OCI-LY1 (cell line): ENCODE results near the gene TPST1.

Experiments
- H2AFZ ChIP-seq: fragments of 200-600 bp; sonication (generic), shearing (Covaris generic); 2 replicates; pipeline ENCODE4 v1.6.0; 2014; ENCODE audit warnings: antibody characterized with exemption, mild to moderate bottlenecking, low read length
- H3F3A ChIP-seq: fragments of 200-600 bp; sonication (generic), shearing (Covaris generic); 2 replicates; pipeline ENCODE4 v1.6.0; 2014; ENCODE audit warnings: mild to moderate bottlenecking, antibody characterized with exemption, low read length, moderate library complexity; ENCODE audit not compliant: insufficient read depth
- H3K27ac ChIP-seq: fragments of 200-600 bp; sonication (generic); 2 replicates; pipeline ENCODE4 v1.5.1; 2014; ENCODE audit warnings: low read length, mixed run types, mild to moderate bottlenecking, low read depth; ENCODE audit not compliant: poor library complexity, severe bottlenecking
- H3K27me3 ChIP-seq: fragments of 200-600 bp; sonication (generic); 2 replicates; pipeline ENCODE4 v1.6.0; 2014; ENCODE audit warnings: antibody characterized with exemption, mild to moderate bottlenecking, low read length, moderate library complexity; ENCODE audit not compliant: insufficient read depth
- H3K36me3 ChIP-seq: fragments of 200-600 bp; sonication (generic); 2 replicates; pipeline ENCODE4 v1.6.1; 2014; ENCODE audit warnings: mild to moderate bottlenecking, antibody characterized with exemption, low read length, moderate library complexity, mixed read lengths; ENCODE audit not compliant: insufficient read depth
- H3K4me1 ChIP-seq: fragments of 200-600 bp; sonication (generic); 2 replicates; pipeline ENCODE4 v1.5.1; 2014; ENCODE audit warnings: mild to moderate bottlenecking, low read length, moderate library complexity; ENCODE audit not compliant: insufficient read depth, severe bottlenecking
- H3K4me2 ChIP-seq: fragments of 200-600 bp; sonication (generic), shearing (Covaris generic); 2 replicates; pipeline ENCODE4 v1.6.1; 2014; ENCODE audit warnings: low read length
- H3K4me3 ChIP-seq: fragments of 200-600 bp; sonication (generic); 2 replicates; pipeline ENCODE4 v1.5.1; 2014; ENCODE audit warnings: low read length, low read depth, mild to moderate bottlenecking, mixed read lengths; ENCODE audit not compliant: poor library complexity, severe bottlenecking
- H3K79me2 ChIP-seq: fragments of 200-600 bp; shearing (Covaris generic); 2 replicates; pipeline ENCODE4 v1.6.1; 2016; ENCODE audit warnings: mixed run types, low read length, mixed read lengths; ENCODE audit not compliant: insufficient read depth
- H3K9ac ChIP-seq: fragments of 200-600 bp; sonication (generic), shearing (Covaris generic); 2 replicates; pipeline ENCODE4 v1.6.1; 2014; ENCODE audit warnings: mild to moderate bottlenecking, low read length, mixed read lengths
- H3K9me2 ChIP-seq: fragments of 200-600 bp; sonication (generic), shearing (Covaris generic); 2 replicates; pipeline ENCODE4 v1.6.1; 2014; ENCODE audit warnings: low read depth, mild to moderate bottlenecking, low read length, mixed read lengths
- H3K9me3 ChIP-seq: fragments of 200-600 bp; shearing (Covaris generic); 2 replicates; pipeline ENCODE4 v1.6.1; 2014; ENCODE audit warnings: low read length, mixed read lengths
- H4K20me1 ChIP-seq: fragments of 200-600 bp; sonication (generic), shearing (Covaris generic); 2 replicates; pipeline ENCODE4 v1.6.0; 2016; ENCODE audit warnings: mild to moderate bottlenecking, low read length; ENCODE audit not compliant: insufficient read depth
- CTCF ChIP-seq: fragments of 200-600 bp; sonication (generic), shearing (Covaris generic); IDR thresholded peaks from 2 replicates; pipeline ENCODE4 v1.5.1; 2017; ENCODE audit warnings: mild to moderate bottlenecking, antibody characterized with exemption, low read length, moderate library complexity, mixed read lengths
- EZH2 ChIP-seq: fragments of 200-600 bp; sonication (generic), shearing (Covaris generic); IDR thresholded peaks from 2 replicates; pipeline ENCODE4 v1.8.0; 2017; ENCODE audit warnings: borderline replicate concordance, mixed run types, mild to moderate bottlenecking, antibody characterized with exemption, low read length, moderate library complexity, mixed read lengths

TPST1 gene

GRCh38 chr7:66282591-66282935, 77.4 kb downstream of the TPST1 start:
- Histone ChIP-seq H3F3A (no peaks in the 10 kb centered on the region), H3K4me1 (no peaks in the 10 kb centered on the region), H3K4me3 (no peak overlapping the region), H3K9me2 (no peaks in the 10 kb centered on the region), H4K20me1 (no peaks in the 10 kb centered on the region), H3K79me2 (no peaks in the 10 kb centered on the region), H2AFZ (no peak overlapping the region), H3K9ac (no peak overlapping the region), H3K9me3 (no peaks in the 10 kb centered on the region), H3K27ac (no peak overlapping the region), H3K27me3 (no peaks in the 10 kb centered on the region), H3K36me3 (no peaks in the 10 kb centered on the region), H3K4me2 (no peak overlapping the region)
- no peak for TF ChIP-seq CTCF
- no peak for TF ChIP-seq EZH2

GRCh38 chr7:66283003-66283920, 78.1 kb downstream of the TPST1 start:
- H3K4me1 ChIP-seq: no peaks in the 10 kb centered on the region
- no peaks in the 10 kb centered on the region for H4K20me1 ChIP-seq
- no peak overlapping the region for H3K4me2 ChIP-seq
- TF ChIP-seq CTCF: no peak
- no peak for TF ChIP-seq EZH2
- H3K9ac ChIP-seq: no peak overlapping the region
- no peaks in the 10 kb centered on the region for H3K9me2 ChIP-seq
- no peaks in the 10 kb centered on the region for H3K9me3 ChIP-seq
- H3K27ac ChIP-seq: no peak overlapping the region
- no peaks in the 10 kb centered on the region for H3K36me3 ChIP-seq
- H2AFZ ChIP-seq: no peak overlapping the region
- no peaks in the 10 kb centered on the region for H3F3A ChIP-seq
- H3K79me2 ChIP-seq: no peaks in the 10 kb centered on the region
- no peak overlapping the region for H3K4me3 ChIP-seq
- H3K27me3 ChIP-seq: no peaks in the 10 kb centered on the region

GRCh38 chr7:66296001-66296521, 90.9 kb downstream of the TPST1 start:
- Histone ChIP-seq H3K9ac (no peak overlapping the region), H3K9me2 (no peaks in the 10 kb centered on the region), H3K36me3 (no peaks in the 10 kb centered on the region), H4K20me1 (no peaks in the 10 kb centered on the region), H3K27me3 (no peaks in the 10 kb centered on the region), H2AFZ (no peak overlapping the region), H3K79me2 (no peaks in the 10 kb centered on the region), H3K4me1 (no peaks in the 10 kb centered on the region), H3K27ac (no peak overlapping the region), H3K4me2 (no peak overlapping the region), H3F3A (no peaks in the 10 kb centered on the region), H3K9me3 (peaks cover 14% of the 10 kb centered on the region), H3K4me3 (no peak overlapping the region)
- TF ChIP-seq CTCF: no peak
- TF ChIP-seq EZH2: no peak
